ENCODE results near the gene GORASP1.

Gene GORASP1

GRCh38 chr3:39113291-39113690, 5.9 kb upstream of the GORASP1 start:
- Histone ChIP-seq H3K27me3 (no peaks in the 10 kb centered on the region), H3K9me3 (no peaks in the 10 kb centered on the region), H3K4me3 (ENCODE audit: low read depth, low read length) (no peak overlapping the region), H3K4me1 (no peaks in the 10 kb centered on the region), H3K36me3 (no peaks in the 10 kb centered on the region)
- no peak for TF ChIP-seq CTCF (IDR thresholded peaks at IDR 0.05; ENCODE audit: low read depth, low read length)
- DNase-seq, result no peak

- no peaks in the 10 kb centered on the region for H3K4me1 ChIP-seq
- no peaks in the 10 kb centered on the region for H3K27me3 ChIP-seq
- DNase-seq, result no peak
- no peak overlapping the region for H3K4me3 ChIP-seq (ENCODE audit: low read depth, low read length)
- no peaks in the 10 kb centered on the region for H3K9me3 ChIP-seq
- no peak for TF ChIP-seq CTCF (IDR thresholded peaks at IDR 0.05; ENCODE audit: low read depth, low read length)
- H3K36me3 ChIP-seq, result no peaks in the 10 kb centered on the region; the same call in 1 of the 2 replicates
These were observed 5.1 kb upstream of the GORASP1 start for GRCh38 chr3:39112535-39112934.

- Histone ChIP-seq H3K27me3 (no peaks in the 10 kb centered on the region), H3K4me3 (ENCODE audit: low read depth, low read length) (no peak overlapping the region), H3K36me3 (no peaks in the 10 kb centered on the region; the same call in 1 of the 2 replicates), H3K9me3 (no peaks in the 10 kb centered on the region), H3K4me1 (no peaks in the 10 kb centered on the region)
- no peak for DNase-seq
- TF ChIP-seq CTCF (IDR thresholded peaks at IDR 0.05; ENCODE audit: low read depth, low read length), result no peak
These were observed 4.7 kb upstream of the GORASP1 start for GRCh38 chr3:39112113-39112512.

GRCh38 chr3:39110041-39110639, 2.7 kb upstream of the GORASP1 start:
- no peaks in the 10 kb centered on the region; the same call in 1 of the 2 replicates for H3K36me3 ChIP-seq
- H3K4me3 ChIP-seq (ENCODE audit: low read depth, low read length), result no peak overlapping the region
- H3K27me3 ChIP-seq, result no peaks in the 10 kb centered on the region
- DNase-seq, result no peak
- H3K4me1 ChIP-seq, result no peaks in the 10 kb centered on the region
- no peaks in the 10 kb centered on the region for H3K9me3 ChIP-seq
- TF ChIP-seq CTCF (IDR thresholded peaks at IDR 0.05; ENCODE audit: low read depth, low read length), result no peak

- Histone ChIP-seq H3K27me3 (no peaks in the 10 kb centered on the region), H3K4me1 (no peaks in the 10 kb centered on the region), H3K9me3 (no peaks in the 10 kb centered on the region), H3K4me3 (ENCODE audit: low read depth, low read length) (no peak overlapping the region), H3K36me3 (no peaks in the 10 kb centered on the region; the same call in 1 of the 2 replicates)
- DNase-seq, result no peak
- TF ChIP-seq CTCF (IDR thresholded peaks at IDR 0.05; ENCODE audit: low read depth, low read length), result no peak
These were observed 1.7 kb upstream of the GORASP1 start for GRCh38 chr3:39109086-39109485.

GRCh38 chr3:39108200-39108710, 828 bp upstream of the GORASP1 start:
- no peaks in the 10 kb centered on the region for H3K4me1 ChIP-seq

More at GRCh38 chr3:39108200-39108710, 828 bp upstream of the GORASP1 start:
- Histone ChIP-seq H3K27me3 (no peaks in the 10 kb centered on the region), H3K36me3 (no peaks in the 10 kb centered on the region; the same call in 1 of the 2 replicates), H3K4me3 (ENCODE audit: low read depth, low read length) (peak overlapping the region; percentile 79), H3K9me3 (no peaks in the 10 kb centered on the region)
- TF ChIP-seq CTCF (IDR thresholded peaks at IDR 0.05; ENCODE audit: low read depth, low read length), result no peak
- no peak for DNase-seq

Data from BE2C (cell line).